Measurements from ENCODE around the gene AMMECR1. TPM values are rescaled to one million over a fixed set of nuclear protein-coding genes. Genes with fewer than 3 reads are reported as not detected.

The AMMECR1 gene
- total and polyA plus RNA-seq, 2 experiments from 2014 or later: 10.5 to 20.0 TPM

DNA sequence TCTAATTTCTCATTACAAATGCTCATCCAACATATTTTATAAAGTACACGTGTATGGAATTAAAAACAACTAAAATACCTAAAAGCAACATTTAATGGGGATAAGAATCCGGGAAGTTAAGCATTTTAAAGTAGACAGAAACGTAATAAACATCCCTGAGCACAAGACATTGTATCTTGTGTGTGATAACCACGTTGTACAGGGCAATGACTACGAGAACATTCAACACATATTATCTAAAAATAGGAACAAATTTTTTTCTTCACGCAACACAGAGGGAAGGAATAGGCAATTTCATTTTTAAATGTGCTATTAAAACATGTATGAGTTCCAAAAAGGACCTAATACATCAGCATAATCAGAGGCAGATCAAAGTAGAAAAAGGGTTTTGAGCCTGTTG, 49.5 kb downstream of the AMMECR1 start:
- Histone ChIP-seq H3K9me3 (ENCODE audit: low read depth) (no peaks in the 10 kb centered on the region), H3K4me3 (no peak overlapping the region), H3K36me3 (no peaks in the 10 kb centered on the region), H3K27ac (no peak overlapping the region), H3K4me1 (ENCODE audit: low read depth) (no peaks in the 10 kb centered on the region), H3K27me3 (no peaks in the 10 kb centered on the region)
- DNase-seq (ENCODE audit: low read depth in 1 of 2, low spot score in 1 of 2): no peak
- no peak for TF ChIP-seq CTCF (IDR thresholded peaks at IDR 0.05; ENCODE audit: low read depth, low read length)

DNA sequence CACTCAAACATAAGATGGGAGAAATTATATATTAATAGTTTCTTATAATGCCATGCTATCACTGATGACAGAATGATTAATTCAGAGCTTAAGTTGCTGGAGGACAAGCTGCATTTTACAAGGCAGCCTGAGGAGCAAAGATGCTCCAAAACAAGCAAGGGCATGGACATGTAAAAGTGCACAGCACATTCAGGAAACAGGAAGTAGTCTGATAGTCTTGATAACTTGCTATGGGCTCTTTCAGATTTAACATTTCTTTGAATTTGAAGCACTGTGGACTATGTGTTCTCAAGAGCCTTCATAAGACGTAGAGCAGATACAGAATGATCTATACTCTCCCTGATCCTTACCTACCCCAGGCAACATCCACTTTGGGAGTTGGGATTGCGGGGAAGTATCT, 50.0 kb downstream of the AMMECR1 start:
- Histone ChIP-seq H3K4me3 (no peak overlapping the region), H3K4me1 (ENCODE audit: low read depth) (no peaks in the 10 kb centered on the region), H3K27ac (no peak overlapping the region), H3K9me3 (ENCODE audit: low read depth) (no peaks in the 10 kb centered on the region), H3K36me3 (no peaks in the 10 kb centered on the region), H3K27me3 (no peaks in the 10 kb centered on the region)
- no peak for TF ChIP-seq CTCF (IDR thresholded peaks at IDR 0.05; ENCODE audit: low read depth, low read length)
- no peak for DNase-seq (ENCODE audit: low read depth in 1 of 2, low spot score in 1 of 2)

DNA sequence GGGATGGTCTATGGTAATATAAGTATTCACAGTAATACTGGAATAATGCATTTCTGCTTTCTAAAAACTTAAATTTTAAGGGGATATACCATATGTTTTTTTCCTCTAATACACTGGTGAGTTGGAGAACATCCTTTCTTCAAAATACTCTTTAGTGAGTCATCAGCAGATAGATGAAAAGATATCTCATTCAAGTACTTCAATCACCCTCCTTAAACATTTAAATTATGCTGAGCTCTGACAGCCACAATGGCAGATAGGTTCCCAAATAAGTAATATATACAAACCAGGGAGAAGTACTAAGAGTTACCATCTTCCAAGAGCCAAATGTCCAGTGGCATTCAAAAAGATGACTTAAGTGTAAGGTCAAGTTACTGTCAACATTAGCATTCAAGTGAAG, 52.2 kb downstream of the AMMECR1 start:
- no peak for DNase-seq (ENCODE audit: low read depth in 1 of 2, low spot score in 1 of 2)
- no peaks in the 10 kb centered on the region for H3K9me3 ChIP-seq (ENCODE audit: low read depth)
- H3K36me3 ChIP-seq: no peaks in the 10 kb centered on the region
- no peaks in the 10 kb centered on the region for H3K4me1 ChIP-seq (ENCODE audit: low read depth)
- H3K27ac ChIP-seq: no peak overlapping the region
- H3K4me3 ChIP-seq: no peak overlapping the region
- H3K27me3 ChIP-seq: no peaks in the 10 kb centered on the region
- TF ChIP-seq CTCF (IDR thresholded peaks at IDR 0.05; ENCODE audit: low read depth, low read length): no peak

DNA sequence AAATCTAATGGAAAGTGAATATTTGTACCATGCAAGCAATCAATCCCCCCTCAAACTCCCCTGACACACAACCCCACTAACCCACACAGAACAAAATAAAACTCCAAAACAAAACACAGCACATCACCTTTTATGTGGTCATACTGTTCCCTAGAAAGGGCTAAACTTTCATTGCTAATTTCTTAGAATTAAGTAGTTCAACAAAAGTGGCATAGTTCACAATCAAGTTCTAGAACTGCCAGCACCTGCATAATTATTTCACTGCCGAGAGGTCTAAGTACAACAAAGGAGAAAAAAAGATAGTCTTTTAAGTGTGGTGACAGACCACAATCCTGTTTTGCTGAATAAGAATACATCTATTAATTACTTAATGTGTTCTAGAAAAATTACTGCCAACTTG, 58.8 kb downstream of the AMMECR1 start:
- DNase-seq (ENCODE audit: low read depth in 1 of 2, low spot score in 1 of 2): no peak
- H3K27me3 ChIP-seq: no peaks in the 10 kb centered on the region
- H3K4me1 ChIP-seq (ENCODE audit: low read depth): no peaks in the 10 kb centered on the region
- no peak for TF ChIP-seq CTCF (IDR thresholded peaks at IDR 0.05; ENCODE audit: low read depth, low read length)
- no peak overlapping the region for H3K4me3 ChIP-seq
- no peaks in the 10 kb centered on the region for H3K9me3 ChIP-seq (ENCODE audit: low read depth)
- no peaks in the 10 kb centered on the region for H3K36me3 ChIP-seq
- no peak overlapping the region for H3K27ac ChIP-seq

DNA sequence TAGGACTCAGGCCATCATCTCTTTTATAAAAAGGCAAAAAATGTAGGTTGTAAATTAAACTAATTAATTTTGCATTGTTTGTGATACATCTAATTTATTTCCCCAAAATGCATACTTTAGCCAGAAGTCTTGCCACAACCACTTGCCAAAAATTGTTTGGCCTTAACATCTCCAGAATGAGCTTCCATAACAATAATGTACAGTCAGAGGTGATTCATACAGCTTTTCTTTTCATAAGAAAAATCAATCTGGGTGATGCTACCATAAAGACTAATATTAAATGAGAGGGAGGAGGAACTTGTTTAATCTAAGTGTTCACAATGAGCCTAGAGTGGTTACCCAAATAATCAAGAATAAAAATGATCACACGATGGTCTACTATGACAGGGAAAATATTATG, 59.3 kb downstream of the AMMECR1 start:
- no peak overlapping the region for H3K27ac ChIP-seq
- DNase-seq (ENCODE audit: low read depth in 1 of 2, low spot score in 1 of 2): peak in 1 of 2 donors; percentile 4
- H3K4me3 ChIP-seq: no peak overlapping the region
- no peaks in the 10 kb centered on the region for H3K4me1 ChIP-seq (ENCODE audit: low read depth)
- TF ChIP-seq CTCF (IDR thresholded peaks at IDR 0.05; ENCODE audit: low read depth, low read length): no peak
- no peaks in the 10 kb centered on the region for H3K27me3 ChIP-seq
- H3K9me3 ChIP-seq (ENCODE audit: low read depth): no peaks in the 10 kb centered on the region
- H3K36me3 ChIP-seq: no peaks in the 10 kb centered on the region

GRCh38 chrX:110257889-110258288, 60.0 kb downstream of the AMMECR1 start:
- no peak for DNase-seq (ENCODE audit: low read depth in 1 of 2, low spot score in 1 of 2)
- Histone ChIP-seq H3K4me1 (ENCODE audit: low read depth) (no peaks in the 10 kb centered on the region), H3K27me3 (no peaks in the 10 kb centered on the region), H3K4me3 (no peak overlapping the region), H3K27ac (no peak overlapping the region), H3K9me3 (ENCODE audit: low read depth) (no peaks in the 10 kb centered on the region), H3K36me3 (no peaks in the 10 kb centered on the region)
- no peak for TF ChIP-seq CTCF (IDR thresholded peaks at IDR 0.05; ENCODE audit: low read depth, low read length)
